ENCODE data around the gene ERP44.

- TF ChIP-seq EZH2 (IDR thresholded peaks at IDR 0.05) (no peak), POLR2AphosphoS5 (IDR thresholded peaks at IDR 0.05; ENCODE audit: low read depth, low read length) (no peak), CTCF (IDR thresholded peaks at IDR 0.05 in 2 of 3, conservative IDR thresholded peaks at IDR 0.05 in 1 of 3; ENCODE audit: borderline replicate concordance in 1 of 3, insufficient read depth in 1 of 3, low read depth in 2 of 3, low read length in 2 of 3) (no peak), SIN3A (IDR thresholded peaks at IDR 0.05; ENCODE audit: low read depth) (no peak)
Measured at GRCh38 chr9:100049551-100049950, 49.2 kb downstream of the ERP44 start.

Data from HCT116 (cell line).